GM21360 (cell line): Measurements from ENCODE around the gene STRA6.
"Not testable (repeated sequence)": the region's sequence is repeated elsewhere in the genome, so short reads cannot be mapped to it uniquely, and the experiment has no call there.

Source experiments
- ATAC-seq: cut with Tn5 transposase; IDR thresholded peaks from one replicate; pipeline ENCODE4 v1.9.1; 2021; ENCODE audit warnings: mild to moderate bottlenecking, moderate library complexity; ENCODE audit not compliant: unreplicated experiment

Gene STRA6

GRCh38 chr15:74167891-74168331, 34.7 kb downstream of the STRA6 start:
- no peak for ATAC-seq

GRCh38 chr15:74165461-74165860, 37.1 kb downstream of the STRA6 start:
- no peak for ATAC-seq

- ATAC-seq: not testable (repeated sequence)
These were observed 40.4 kb downstream of the STRA6 start for GRCh38 chr15:74162195-74162536.

- not testable (repeated sequence) for ATAC-seq
These were observed 42.2 kb downstream of the STRA6 start for GRCh38 chr15:74160390-74160789.

GRCh38 chr15:74159773-74160172, 42.8 kb downstream of the STRA6 start:
- ATAC-seq: no peak

GRCh38 chr15:74158855-74159650, 43.5 kb downstream of the STRA6 start:
- peak; percentile 68 for ATAC-seq

GRCh38 chr15:74157868-74158827, 44.4 kb downstream of the STRA6 start:
- no peak for ATAC-seq

- no peak for ATAC-seq
These were observed 45.7 kb downstream of the STRA6 start for GRCh38 chr15:74156678-74157411.

GRCh38 chr15:74155766-74156417, 46.7 kb downstream of the STRA6 start:
- ATAC-seq: no peak

- ATAC-seq: no peak
These were observed 55.5 kb downstream of the STRA6 start for GRCh38 chr15:74147051-74147450.

GRCh38 chr15:74146277-74146800, 56.2 kb downstream of the STRA6 start:
- ATAC-seq: no peak

- ATAC-seq: no peak
These were observed 58.3 kb downstream of the STRA6 start for GRCh38 chr15:74144153-74144775.

GRCh38 chr15:74141591-74141990, 61.0 kb downstream of the STRA6 start:
- ATAC-seq: no peak

GRCh38 chr15:74138642-74139041, 63.9 kb downstream of the STRA6 start:
- ATAC-seq: no peak

- no peak for ATAC-seq
These were observed 65.1 kb downstream of the STRA6 start for GRCh38 chr15:74137537-74137894.

GRCh38 chr15:74136814-74137536, 65.6 kb downstream of the STRA6 start:
- ATAC-seq: no peak

- no peak for ATAC-seq
These were observed 66.1 kb downstream of the STRA6 start for GRCh38 chr15:74136540-74136813.

GRCh38 chr15:74135041-74135565, 67.5 kb downstream of the STRA6 start:
- no peak for ATAC-seq

GRCh38 chr15:74134387-74135027, 68.1 kb downstream of the STRA6 start:
- no peak for ATAC-seq
